GM12878 (cell line): Measurements from ENCODE around the gene PRMT3. TPM values are rescaled to one million over a fixed set of nuclear protein-coding genes. Genes with fewer than 3 reads are reported as not detected.
A peak's percentile ranks its signal among the peaks of the same experiment; 100 is the strongest.

ENCODE experiments used
- ATAC-seq: fragments of 200-7000 bp; cut with Tn5 transposase; 3 replicates; pipeline ENCODE4 v1.9.1; 2020; ENCODE audit warnings: mild to moderate bottlenecking, moderate library complexity
- BruUV-seq: library from RNA; stranded (reverse); fragments of 400-500 nt; replicated peaks from 2 replicates; lab custom pipeline; 2021; lab: Mats Ljungman, UMichigan
- CTCF ChIA-PET: fragments of 300-600 bp; sonication (Branson Sonifier 250); formaldehyde crosslinking; extraction: SDS; loops from one replicate; lab custom pipeline; 2021; ENCODE audit warnings: inconsistent platforms; lab: Yijun Ruan, JAX
- POLR2A ChIA-PET: fragments of 350-600 bp; formaldehyde crosslinking; extraction: SDS; loops from one replicate; lab custom pipeline; 2021; ENCODE audit warnings: inconsistent platforms; lab: Charles Lee
- RAD21 ChIA-PET: fragments of 300-600 bp; sonication (Branson Sonifier 250); formaldehyde crosslinking; loops from one replicate; lab custom pipeline; 2023; ENCODE audit warnings: antibody characterized with exemption; ENCODE audit not compliant: unreplicated experiment; lab: Charles Lee
- SMC1A ChIA-PET: fragments of 300-600 bp; sonication (Branson Sonifier 250); formaldehyde crosslinking; loops from one replicate; lab custom pipeline; 2023; ENCODE audit not compliant: unreplicated experiment, uncharacterized antibody; lab: Charles Lee
- DNase-seq: peaks from one replicate; pipeline ENCODE4 v3.0.0-alpha.2; 2011; ENCODE audit warnings: low read depth, low spot score
- FAIRE-seq: peaks from 3 replicates; lab custom pipeline; 2011; peaks lifted over from hg19 to GRCh38; lab: Jason Lieb, UNC
- H2AFZ ChIP-seq: 2 replicates; pipeline ENCODE4 v1.6.0; 2011; ENCODE audit warnings: low read depth, low read length, control low read depth; ENCODE audit not compliant: control insufficient read depth
- H3K27ac ChIP-seq: 2 replicates; pipeline ENCODE4 v1.5.1; 2011; ENCODE audit warnings: control low read depth; ENCODE audit not compliant: control insufficient read depth, insufficient read depth
- H3K27me3 ChIP-seq, 2 experiments: replicated peaks in 1 of 2; 2 replicates each; pipeline versions ENCODE4 v1.6.0 to v1.6.1; 2011; ENCODE audit warnings: low read length in 1 of 2; ENCODE audit not compliant: control insufficient read depth in 2 of 2, insufficient read depth in 2 of 2
- H3K36me3 ChIP-seq, 2 experiments: 2 replicates each; pipeline ENCODE4 v1.5.1; 2011; ENCODE audit warnings: low read length in 1 of 2; ENCODE audit not compliant: control insufficient read depth in 2 of 2, insufficient read depth in 2 of 2
- H3K4me1 ChIP-seq: 2 replicates; pipeline ENCODE4 v1.6.1; 2011; ENCODE audit warnings: mild to moderate bottlenecking, low read length, moderate library complexity, mixed read lengths; ENCODE audit not compliant: control insufficient read depth, insufficient read depth
- H3K4me2 ChIP-seq: 2 replicates; pipeline ENCODE4 v1.6.0; 2011; ENCODE audit warnings: control low read depth; ENCODE audit not compliant: control insufficient read depth, insufficient read depth
- H3K4me3 ChIP-seq: fragments of 200-600 bp; sonication (generic); 2 replicates; pipeline ENCODE4 v1.5.1; 2016
- H3K79me2 ChIP-seq: 2 replicates; pipeline ENCODE4 v1.6.0; 2011; ENCODE audit warnings: low read length; ENCODE audit not compliant: control insufficient read depth, insufficient read depth
- H3K9ac ChIP-seq: 2 replicates; pipeline ENCODE4 v1.8.0; 2011; ENCODE audit warnings: low read length, control low read depth, mixed read lengths; ENCODE audit not compliant: control insufficient read depth, insufficient read depth
- H3K9me3 ChIP-seq: replicated peaks from 3 replicates; pipeline ENCODE4 v1.5.1; 2011; ENCODE audit warnings: mild to moderate bottlenecking, low read length; ENCODE audit not compliant: control insufficient read depth, insufficient read depth
- H4K20me1 ChIP-seq: 2 replicates; pipeline ENCODE4 v1.6.0; 2011; ENCODE audit not compliant: control insufficient read depth, insufficient read depth
- CTCF ChIP-seq, 3 experiments: IDR thresholded peaks in 2 of 3; conservative IDR thresholded peaks in 1 of 3; 2 replicates each; pipeline ENCODE4 v1.5.1; 2011; ENCODE audit warnings: low read depth in 3 of 3, low read length in 3 of 3, mild to moderate bottlenecking in 3 of 3, control low read depth in 2 of 3, moderate library complexity in 2 of 3, inconsistent platforms in 1 of 3, mixed read lengths in 1 of 3; ENCODE audit not compliant: control insufficient read depth in 2 of 3, insufficient read depth in 1 of 3; ENCODE audit errors: extremely low read depth in 1 of 3
- MTA2 ChIP-seq: fragments of 450-650 bp; IDR thresholded peaks from 2 replicates; pipeline ENCODE4 v1.6.1; 2016; ENCODE audit warnings: low read depth, mild to moderate bottlenecking, moderate library complexity
- RAD21 ChIP-seq: IDR thresholded peaks from 2 replicates; pipeline ENCODE4 v1.6.1; 2011; ENCODE audit warnings: mild to moderate bottlenecking, low read depth, low read length, moderate library complexity; ENCODE audit not compliant: insufficient read depth
- REST ChIP-seq: IDR thresholded peaks from 2 replicates; pipeline ENCODE4 v1.6.1; 2012; ENCODE audit warnings: mild to moderate bottlenecking, low read depth, low read length
- SMC3 ChIP-seq: IDR thresholded peaks from 2 replicates; pipeline ENCODE4 v1.6.1; 2011; ENCODE audit warnings: low read length, improper control_type of control experiment, borderline replicate concordance
- WGBS: methylation state at CpG from one replicate; pipeline ENCODE4 v1.1.6; 2016; ENCODE audit warnings: low lambda C conversion rate; ENCODE audit not compliant: insufficient replicate concordance, insufficient coverage; ENCODE audit errors: missing lambda C conversion rate; 5-methylcytosine and 5-hydroxymethylcytosine counted together
- in situ Hi-C: fragments of 300-500 bp; cut with MboI; formaldehyde crosslinking; loops from 9 replicates; pipeline ENCODE4 v1.14.3; 2018; ENCODE audit warnings: mixed read lengths
- intact Hi-C: fragments of 100-400 bp; cut with micrococcal nuclease; formaldehyde crosslinking; loops from one replicate; pipeline ENCODE4 v1.14.2; 2022; ENCODE audit not compliant: unreplicated experiment
- polyA plus RNA-seq, 11 experiments: library from polyadenylated mRNA; depleted of rRNA in 4 of 11; unstranded in 6 of 11; stranded (reverse) in 5 of 11; fragments of >200 nt; fragmentation: Nextera tagmentation in 4 of 11; fragmentation: Illumina TruSeq in 1 of 11; extraction: Ambion mirVana in 4 of 11; extraction: Trizol in 1 of 11; gene quantifications; 1 replicate in 1 of 11; 2 replicates in 10 of 11; pipeline versions ENCODE4 v1.2.1 to v1.2.3, GENCODE V29; 2011 to 2016; ENCODE audit warnings: inconsistent platforms in 2 of 11, missing spikeins in 2 of 11, low read depth in 1 of 11
- total RNA-seq, 4 experiments: library from RNA; depleted of rRNA in 3 of 4; stranded (reverse); fragments of >200 nt in 3 of 4; fragmentation: Illumina TruSeq in 1 of 4; extraction: Trizol in 1 of 4; gene quantifications; 2 replicates each; pipeline versions ENCODE4 v1.2.1 to v1.2.3, GENCODE V29; 2013 to 2021

PRMT3 gene
- total and polyA plus RNA-seq, 10 of the 15 experiments (the other 5 are each of a cell fraction or from before 2014, with no cell fraction given) = 13.9 to 52.1 (median 27.7) TPM

- no peak overlapping the region for H2AFZ ChIP-seq
These were observed 32.0 kb upstream of the PRMT3 start for GRCh38 chr11:20355221-20356219.

More at GRCh38 chr11:20355221-20356219, 32.0 kb upstream of the PRMT3 start:
- Histone ChIP-seq H3K9ac (no peak overlapping the region), H4K20me1 (no peaks in the 10 kb centered on the region), H3K4me2 (no peak overlapping the region), H3K27me3 (no peaks in the 10 kb centered on the region), H3K36me3 (no peaks in the 10 kb centered on the region), H3K9me3 (no peaks in the 10 kb centered on the region; the same call in 2 of the 3 replicates), H3K79me2 (no peaks in the 10 kb centered on the region), H3K4me1 (no peaks in the 10 kb centered on the region), H3K4me3 (no peak overlapping the region), H3K27ac (no peak overlapping the region)
- ATAC-seq (peak; percentile 95), FAIRE-seq (peak; percentile 79), DNase-seq (no peak)
- SMC1A ChIA-PET = interaction anchor here (0.8 to 5.6 kb wide), 3 partner anchors 12 to 227 kb away, joined by 3 to 56 read pairs (median 6); no protein-coding TSS in a partner anchor
- intact Hi-C loops (loop anchor here (1.0 to 10.0 kb wide), 3 partner anchors 111 to 401 kb away; no protein-coding TSS in a partner anchor), in situ Hi-C loops (loop anchor here (10.0 kb wide), 1 partner anchor 411 kb away; no protein-coding TSS in a partner anchor)
- TF ChIP-seq REST (no peak), SMC3 (peak; percentile 53; the same call in 1 of the 2 replicates), CTCF (IDR thresholded peaks at IDR 0.05 in 2 of 3, conservative IDR thresholded peaks at IDR 0.05 in 1 of 3; ENCODE audit: control insufficient read depth in 2 of 3, extremely low read depth in 1 of 3, insufficient read depth in 1 of 3, low read depth in 3 of 3, low read length in 3 of 3) (peak; percentile 45 to 57 (median 50)), MTA2 (no peak), RAD21 (peak; percentile 27; the same call in 1 of the 2 replicates)
- 20% methylated on average over 11 of the region's 12 CpGs for WGBS
- RAD21 ChIA-PET = interaction anchor here (2.5 to 4.7 kb wide), 2 partner anchors 222 to 227 kb away, joined by 15 to 46 read pairs; no protein-coding TSS in a partner anchor
- POLR2A ChIA-PET = no interaction called here
- BruUV-seq = no TSS peak
- CTCF ChIA-PET = interaction anchor here (0.6 to 6.3 kb wide), 19 partner anchors 10 to 438 kb away, joined by 3 to 131 read pairs (median 4); partner anchors contain the start of gene HTATIP2
